Ovary (tissue), 9 donors: Measurements from ENCODE around the gene LPCAT3. TPM values are rescaled to one million over a fixed set of nuclear protein-coding genes. Genes with fewer than 3 reads are reported as not detected.
"Not testable (repeated sequence)": the region's sequence is repeated elsewhere in the genome, so short reads cannot be mapped to it uniquely, and the experiment has no call there.

Experiments
- DNase-seq, 5 donors: peaks; one replicate each; pipeline ENCODE4 v3.0.0-alpha.2; 2019 to 2020
- H3K27ac ChIP-seq, 2 donors: fragments of 200-600 bp; one replicate each; pipeline versions ENCODE4 v1.5.1 to v1.8.0; 2019 to 2022
- H3K27me3 ChIP-seq: fragments of 200-600 bp; one replicate; pipeline ENCODE4 v1.8.0; 2022
- H3K36me3 ChIP-seq: fragments of 200-600 bp; sonication (generic); one replicate; pipeline ENCODE4 v1.5.1; 2019
- H3K4me1 ChIP-seq: one replicate; pipeline ENCODE4 v1.8.1; 2013; ENCODE audit warnings: mild to moderate bottlenecking, moderate library complexity; ENCODE audit not compliant: insufficient read depth
- H3K4me3 ChIP-seq: fragments of 200-600 bp; sonication (generic); one replicate; pipeline ENCODE4 v1.5.1; 2017
- H3K9me3 ChIP-seq, 2 donors: fragments of 200-600 bp in 1 of 2; sonication (generic) in 1 of 2; one replicate each; pipeline versions ENCODE4 v1.5.1 to v1.8.1; 2013 to 2019; ENCODE audit warnings: mild to moderate bottlenecking in 1 of 2, moderate library complexity in 1 of 2
- CTCF ChIP-seq, 3 donors: fragments of 450-650 bp in 2 of 3; fragments of 200-600 bp in 1 of 3; IDR thresholded peaks; one replicate each; pipeline versions ENCODE4 v1.5.1 to v1.8.0; 2016 to 2022; ENCODE audit warnings: antibody characterized with exemption in 3 of 3, mild to moderate bottlenecking in 1 of 3
- EP300 ChIP-seq: sonication (generic); formaldehyde crosslinking; IDR thresholded peaks from one replicate; pipeline ENCODE4 v1.6.1; 2017; ENCODE audit warnings: antibody characterized with exemption
- POLR2A ChIP-seq: fragments of 450-650 bp; IDR thresholded peaks from one replicate; pipeline ENCODE4 v1.6.1; 2017; ENCODE audit warnings: antibody characterized with exemption, mild to moderate bottlenecking, moderate library complexity
- WGBS, 3 donors: extraction: QIAGEN DNeasy Blood & Tissue Kit in 1 of 3; methylation state at CpG; one replicate each; pipeline versions ENCODE4 v1.1.5 to v1.1.7; 2013 to 2017; 5-methylcytosine and 5-hydroxymethylcytosine counted together
- intact Hi-C, 4 donors: fragments of 100-400 bp; cut with DNase I; formaldehyde crosslinking; loops; one replicate each; pipeline versions ENCODE4 v1.11.0 to v1.15.1; 2022 to 2023
- polyA plus RNA-seq, 2 donors: library from polyadenylated mRNA; stranded (reverse); fragments of 200-250 nt in 1 of 2; fragments of 350-450 nt in 1 of 2; fragmentation: Illumina TruSeq in 1 of 2; extraction: RNeasy Lipid Tissue Mini Kit (QIAGEN cat#74804) in 1 of 2; gene quantifications; one replicate each; pipeline ENCODE4 v1.2.3, GENCODE V29; 2013 to 2014
- total RNA-seq, 7 donors: library from RNA; depleted of rRNA in 2 of 7; stranded (reverse); fragments of >200 nt in 2 of 7; fragmentation: NEBNext Ultra II Directional in 3 of 7; extraction: Animal tissue kit (Norgen Biotek cat#: 25700) in 3 of 7; gene quantifications; one replicate each; pipeline versions ENCODE4 v1.1.0 to v1.2.4, GENCODE V29; 2016 to 2023
- donor health status: DM: no; HTN: no; CAD: no; lungs with moderate emphysema.
- donor health status: DM: no; HTN: no; CAD: no.
- donor health status: Bipolar disorder and iron deficiency.
- donor health status: DM: yes; HTN: yes; CAD: no.
- donor health status: DM: no; HTN: no; CAD: no.
- donor health status: DM: yes; HTN: yes; CAD: no.

Gene LPCAT3
- total and polyA plus RNA-seq, 9 donors, result 15.5 to 51.2 (median 39.5) TPM

GRCh38 chr12:7045913-7046312 is 27.6 kb upstream of the LPCAT3 start:
- H3K9me3 ChIP-seq, result no peaks in the 10 kb centered on the region
- TF ChIP-seq EP300 (no peak), POLR2A (no peak), CTCF (IDR thresholded peaks at IDR 0.05) (no peak)
- no peak overlapping the region for H3K27ac ChIP-seq
- no peak overlapping the region for H3K4me3 ChIP-seq
- no peak for DNase-seq
- H3K27me3 ChIP-seq, result no peaks in the 10 kb centered on the region
- no peaks in the 10 kb centered on the region for H3K36me3 ChIP-seq
- no peaks in the 10 kb centered on the region for H3K4me1 ChIP-seq
- intact Hi-C loops, result no loop called here
- 87 to 91% (median 89%) methylated on average over 9 of the region's 9 CpGs for WGBS, 3 donors

- H3K4me1 ChIP-seq, result no peaks in the 10 kb centered on the region
- intact Hi-C loops, result no loop called here
- WGBS, 3 donors, result 50 to 62% (median 55%) methylated on average over 6 of the region's 6 CpGs
- no peak overlapping the region for H3K4me3 ChIP-seq
- no peak for DNase-seq
- no peaks in the 10 kb centered on the region for H3K9me3 ChIP-seq
- no peak overlapping the region for H3K27ac ChIP-seq
- no peaks in the 10 kb centered on the region for H3K27me3 ChIP-seq
- TF ChIP-seq CTCF (IDR thresholded peaks at IDR 0.05), result no peak
- no peak for TF ChIP-seq EP300
- TF ChIP-seq POLR2A, result no peak
- no peaks in the 10 kb centered on the region for H3K36me3 ChIP-seq
Measured at GRCh38 chr12:7042842-7043241, 24.6 kb upstream of the LPCAT3 start.

- Histone ChIP-seq H3K36me3 (no peaks in the 10 kb centered on the region), H3K9me3 (no peaks in the 10 kb centered on the region), H3K27me3 (no peaks in the 10 kb centered on the region), H3K27ac (no peak overlapping the region), H3K4me3 (no peak overlapping the region), H3K4me1 (no peaks in the 10 kb centered on the region)
- TF ChIP-seq CTCF (IDR thresholded peaks at IDR 0.05), result no peak
- TF ChIP-seq EP300, result no peak
- TF ChIP-seq POLR2A, result no peak
- DNase-seq, result no peak
- WGBS, 3 donors, result 50 to 64% (median 63%) methylated on average over 10 of the region's 10 CpGs
- intact Hi-C loops, result no loop called here
Measured at GRCh38 chr12:7039403-7039802, 21.1 kb upstream of the LPCAT3 start.

- Histone ChIP-seq H3K4me1 (no peaks in the 10 kb centered on the region), H3K27ac (no peak overlapping the region), H3K36me3 (no peaks in the 10 kb centered on the region), H3K27me3 (no peaks in the 10 kb centered on the region), H3K4me3 (no peak overlapping the region), H3K9me3 (no peaks in the 10 kb centered on the region)
- intact Hi-C loops, result no loop called here
- TF ChIP-seq EP300, result no peak
- TF ChIP-seq POLR2A, result no peak
- no peak for TF ChIP-seq CTCF (IDR thresholded peaks at IDR 0.05)
- DNase-seq, result no peak
- WGBS, 3 donors, result 94% methylated on average over 22 of the region's 22 CpGs
Measured at GRCh38 chr12:7038591-7038990, 20.3 kb upstream of the LPCAT3 start.

- not testable (repeated sequence) for H3K27ac ChIP-seq
Measured at GRCh38 chr12:7037411-7037810, 19.1 kb upstream of the LPCAT3 start.

More at GRCh38 chr12:7037411-7037810, 19.1 kb upstream of the LPCAT3 start:
- H3K36me3 ChIP-seq, H3K4me1 ChIP-seq, DNase-seq, H3K27me3 ChIP-seq, H3K9me3 ChIP-seq, intact Hi-C loops, H3K4me3 ChIP-seq: not testable (repeated sequence)
- 92 to 96% (median 95%) methylated on average over 27 to 32 of the region's 32 CpGs for WGBS, 3 donors
